ENCODE results near the gene TCP11. TPM values are rescaled to one million over a fixed set of nuclear protein-coding genes. Genes with fewer than 3 reads are reported as not detected.

Gene TCP11
- total RNA-seq, 1 donor from 2014 or later = not detected

GRCh38 chr6:35177157-35177556, 36.0 kb upstream of the TCP11 start:
- no peak overlapping the region for H3K27ac ChIP-seq

GRCh38 chr6:35176301-35177024, 35.3 kb upstream of the TCP11 start:
- no peak for ATAC-seq
- intact Hi-C loops (cut with DNase I) = no loop called here
- Histone ChIP-seq H3K27ac (no peak overlapping the region), H3K9me3 (no peaks in the 10 kb centered on the region), H3K36me3 (no peaks in the 10 kb centered on the region), H3K4me3 (no peak overlapping the region), H3K27me3 (ENCODE audit: low read depth) (no peaks in the 10 kb centered on the region), H3K4me1 (peaks cover 20% of the 10 kb centered on the region)
- no peak for TF ChIP-seq CTCF (IDR thresholded peaks at IDR 0.05)
- DNase-seq = no peak

More at GRCh38 chr6:35177157-35177556, 36.0 kb upstream of the TCP11 start:
- intact Hi-C loops (cut with DNase I) = no loop called here
- Histone ChIP-seq H3K9me3 (no peaks in the 10 kb centered on the region), H3K27me3 (ENCODE audit: low read depth) (peaks cover 2% of the 10 kb centered on the region), H3K36me3 (no peaks in the 10 kb centered on the region), H3K4me1 (peaks cover 27% of the 10 kb centered on the region), H3K4me3 (no peak overlapping the region)
- TF ChIP-seq CTCF (IDR thresholded peaks at IDR 0.05) = no peak
- ATAC-seq = no peak
- DNase-seq = no peak

GRCh38 chr6:35174501-35174900, 33.4 kb upstream of the TCP11 start:
- Histone ChIP-seq H3K4me3 (no peak overlapping the region), H3K9me3 (no peaks in the 10 kb centered on the region), H3K4me1 (peaks cover 8% of the 10 kb centered on the region), H3K36me3 (no peaks in the 10 kb centered on the region), H3K27ac (no peak overlapping the region), H3K27me3 (ENCODE audit: low read depth) (no peaks in the 10 kb centered on the region)
- no peak for TF ChIP-seq CTCF (IDR thresholded peaks at IDR 0.05)
- ATAC-seq = no peak
- intact Hi-C loops (cut with DNase I) = no loop called here
- no peak for DNase-seq

- TF ChIP-seq CTCF (IDR thresholded peaks at IDR 0.05) = no peak
- peaks cover 3% of the 10 kb centered on the region for H3K4me1 ChIP-seq
- H3K27ac ChIP-seq = no peak overlapping the region
- no peak overlapping the region for H3K4me3 ChIP-seq
- no peak for DNase-seq
- no peaks in the 10 kb centered on the region for H3K36me3 ChIP-seq
- no peak for ATAC-seq
- intact Hi-C loops (cut with DNase I) = no loop called here
- H3K9me3 ChIP-seq = no peaks in the 10 kb centered on the region
- H3K27me3 ChIP-seq (ENCODE audit: low read depth) = no peaks in the 10 kb centered on the region
Measured at GRCh38 chr6:35174088-35174434, 32.9 kb upstream of the TCP11 start.

- no peak for ATAC-seq
- intact Hi-C loops (cut with DNase I) = no loop called here
Measured at GRCh38 chr6:35173427-35174087, 32.4 kb upstream of the TCP11 start.

More at GRCh38 chr6:35173427-35174087, 32.4 kb upstream of the TCP11 start:
- no peak for DNase-seq
- H3K4me1 ChIP-seq = peaks cover 4% of the 10 kb centered on the region
- no peak for TF ChIP-seq CTCF (IDR thresholded peaks at IDR 0.05)
- no peaks in the 10 kb centered on the region for H3K36me3 ChIP-seq
- no peaks in the 10 kb centered on the region for H3K27me3 ChIP-seq (ENCODE audit: low read depth)
- H3K9me3 ChIP-seq = no peaks in the 10 kb centered on the region
- no peak overlapping the region for H3K27ac ChIP-seq
- no peak overlapping the region for H3K4me3 ChIP-seq
